Hematopoietic multipotent progenitor cell (in vitro differentiated cells): ENCODE data around the gene PDLIM5. TPM values are rescaled to one million over a fixed set of nuclear protein-coding genes. Genes with fewer than 3 reads are reported as not detected.

ENCODE experiments used
- DNase-seq, 3 donors: peaks; one replicate each; pipeline ENCODE4 v3.0.0-alpha.2; 2011 to 2015; ENCODE audit warnings: low read depth in 2 of 3, low spot score in 2 of 3
- total RNA-seq: library from RNA; depleted of rRNA; stranded (reverse); fragments of >200 nt; gene quantifications from one replicate; pipeline ENCODE4 v1.2.3, GENCODE V29; 2012

PDLIM5 gene
- total RNA-seq, 1 donor, result 43.6 TPM

GRCh38 chr4:94420356-94420755 lies 31.4 kb upstream of the PDLIM5 start:
- DNase-seq, result no peak

DNA sequence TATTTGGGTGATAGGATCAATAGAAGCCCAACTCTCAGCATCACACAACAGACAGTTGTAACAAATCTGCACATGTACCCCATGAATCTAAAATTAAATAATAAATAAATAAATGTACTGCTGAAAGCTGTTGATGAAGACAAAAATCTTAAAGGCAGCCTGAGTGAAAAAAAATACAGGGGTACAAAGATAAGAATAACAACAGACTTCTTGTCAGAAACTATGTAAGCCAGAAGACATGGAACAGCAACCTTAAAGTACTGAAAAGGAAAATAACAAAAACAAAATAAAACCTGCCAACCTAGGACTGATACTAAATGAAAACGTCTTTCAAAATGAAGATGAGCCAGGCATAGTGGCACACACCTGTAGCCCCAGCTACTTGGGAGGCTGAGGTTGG lies 25.0 kb upstream of the PDLIM5 start:
- peak in 1 of 3 donors; percentile 21 for DNase-seq

DNA sequence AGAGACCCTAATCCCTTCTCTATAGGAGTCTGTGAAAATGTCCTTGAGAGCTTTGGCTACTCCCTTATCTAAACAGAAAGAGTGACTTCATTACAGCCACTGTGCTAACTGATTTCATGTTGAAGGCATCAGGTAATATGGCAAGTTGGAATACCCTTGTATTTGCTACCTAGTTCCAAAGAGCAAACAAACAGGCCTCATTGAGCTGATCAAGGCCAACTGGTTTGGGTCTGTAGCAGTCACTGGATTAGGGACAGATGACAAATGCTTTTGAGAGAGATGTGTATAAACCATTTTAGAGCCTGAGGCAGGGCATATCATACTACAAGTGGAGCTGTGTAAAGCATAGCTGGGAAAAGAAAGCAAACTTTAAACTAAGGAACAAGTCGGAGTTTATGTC lies 22.9 kb upstream of the PDLIM5 start:
- DNase-seq, result no peak

GRCh38 chr4:94430406-94430805 lies 21.3 kb upstream of the PDLIM5 start:
- no peak for DNase-seq

DNA sequence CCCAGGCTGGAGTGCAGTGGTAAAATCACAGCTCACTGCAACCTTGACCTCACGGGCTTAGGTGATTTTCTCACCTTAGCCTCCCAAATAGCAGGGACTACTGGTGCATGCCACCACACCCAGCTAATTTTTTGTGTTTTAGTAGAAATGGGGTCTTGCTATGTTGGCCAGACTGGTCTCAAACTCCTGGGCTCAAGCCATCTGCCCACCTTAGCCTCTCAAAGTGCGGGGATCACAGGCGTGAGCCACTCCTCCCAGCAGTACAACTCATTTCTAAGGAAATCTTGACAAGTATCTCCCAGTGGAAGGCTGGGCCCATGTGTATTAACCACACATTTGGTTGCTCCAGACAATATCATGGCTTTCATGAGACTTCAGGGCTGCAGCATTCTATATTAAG lies 20.4 kb upstream of the PDLIM5 start:
- no peak for DNase-seq

DNA sequence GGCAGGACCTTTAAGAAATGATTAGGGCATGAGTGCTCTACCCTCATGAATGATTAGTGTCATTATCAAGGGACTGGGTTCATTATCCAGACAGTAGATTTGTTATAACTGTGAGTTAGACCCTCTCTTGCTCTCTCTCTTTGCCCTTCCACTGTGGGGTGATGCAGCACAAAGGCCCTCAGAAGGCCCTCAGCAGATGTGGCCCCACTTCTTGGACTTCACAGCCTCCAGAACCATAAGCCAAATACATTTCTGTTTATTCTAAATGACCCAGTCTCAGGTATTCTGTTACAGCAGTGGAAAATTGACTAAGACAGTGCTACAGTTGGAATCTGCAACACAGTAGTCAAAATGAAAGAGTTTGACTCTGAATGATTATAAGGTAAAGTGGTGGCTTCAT lies 17.2 kb upstream of the PDLIM5 start:
- DNase-seq, result no peak

- DNase-seq, result no peak
These were observed 15.9 kb upstream of the PDLIM5 start for GRCh38 chr4:94435874-94436273.

DNA sequence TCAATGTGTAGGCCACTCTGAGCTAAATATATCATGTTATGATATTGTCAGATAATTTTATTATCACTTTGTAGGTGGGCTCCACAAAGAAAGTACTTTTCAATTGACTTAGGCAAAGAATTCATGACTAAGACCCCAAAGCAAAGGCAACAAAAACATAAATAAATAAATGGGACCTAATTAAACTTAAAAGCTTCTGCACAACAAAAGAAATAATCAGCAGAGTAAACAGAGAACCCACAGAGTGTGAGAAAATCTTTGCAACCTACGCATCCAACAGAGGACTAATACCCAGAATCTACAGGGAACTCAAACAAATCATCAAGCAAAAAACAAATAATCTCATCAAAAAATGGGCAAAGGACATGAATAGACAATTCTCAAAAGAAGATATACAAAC lies 15.2 kb upstream of the PDLIM5 start:
- DNase-seq, result no peak

GRCh38 chr4:94439606-94440005 lies 12.1 kb upstream of the PDLIM5 start:
- DNase-seq, result no peak

DNA sequence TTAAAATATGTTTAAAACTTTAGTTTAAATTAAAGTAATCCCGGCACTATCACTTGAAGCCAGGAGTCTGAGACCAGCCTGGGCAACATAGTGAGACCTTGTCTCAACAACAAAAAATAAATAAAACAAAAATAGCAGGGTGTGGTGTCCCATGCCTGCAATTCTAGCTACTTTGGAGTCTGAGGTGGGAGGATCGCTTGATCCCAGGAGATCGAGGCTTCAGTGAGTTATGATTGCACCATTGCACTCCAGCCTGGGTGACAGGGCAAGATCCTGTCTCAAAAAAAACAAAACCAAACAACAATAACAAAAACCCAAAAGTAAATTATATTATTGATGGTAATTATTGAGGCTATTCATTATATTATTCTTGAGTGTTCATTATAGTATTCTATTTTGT lies 9.9 kb upstream of the PDLIM5 start:
- DNase-seq, result no peak

- DNase-seq, result no peak
These were observed 9.5 kb upstream of the PDLIM5 start for GRCh38 chr4:94442251-94442650.

GRCh38 chr4:94446386-94446785 lies 5.4 kb upstream of the PDLIM5 start:
- DNase-seq, result no peak

GRCh38 chr4:94447754-94448411 lies 3.9 kb upstream of the PDLIM5 start:
- DNase-seq, result no peak

DNA sequence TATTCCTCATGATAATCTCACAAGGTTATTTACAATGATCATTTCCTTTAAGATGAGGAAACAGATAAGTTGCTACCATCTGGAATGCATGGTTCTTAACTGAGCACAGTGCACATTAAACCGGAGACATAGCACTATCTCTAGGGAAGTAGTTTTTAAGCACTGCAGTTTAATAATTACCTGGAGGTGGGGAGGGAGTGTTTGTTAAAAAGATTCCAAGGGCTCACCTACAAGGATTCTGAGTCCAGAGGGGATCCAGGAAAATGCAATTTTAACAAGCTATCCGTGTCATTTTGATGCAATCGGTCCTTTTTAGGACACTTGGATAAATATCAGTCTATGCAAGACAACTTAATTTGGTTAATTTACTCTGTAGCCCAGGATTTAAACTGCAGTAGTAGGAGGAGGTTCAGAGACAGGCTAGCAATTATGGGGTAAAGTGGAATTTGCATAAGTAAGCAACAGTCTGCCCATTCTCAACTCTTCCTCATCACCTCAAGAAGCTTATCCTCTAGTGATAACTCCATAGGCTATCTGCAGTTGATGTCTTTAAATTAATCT lies 2.8 kb upstream of the PDLIM5 start:
- DNase-seq, result no peak

GRCh38 chr4:94451051-94451694 lies 569 bp upstream of the PDLIM5 start:
- no peak for DNase-seq

GRCh38 chr4:94452476-94453371 lies 982 bp downstream of the PDLIM5 start:
- DNase-seq, result peak in 1 of 3 donors; percentile 12

GRCh38 chr4:94453391-94453963 lies 1.7 kb downstream of the PDLIM5 start:
- DNase-seq, result no peak

DNA sequence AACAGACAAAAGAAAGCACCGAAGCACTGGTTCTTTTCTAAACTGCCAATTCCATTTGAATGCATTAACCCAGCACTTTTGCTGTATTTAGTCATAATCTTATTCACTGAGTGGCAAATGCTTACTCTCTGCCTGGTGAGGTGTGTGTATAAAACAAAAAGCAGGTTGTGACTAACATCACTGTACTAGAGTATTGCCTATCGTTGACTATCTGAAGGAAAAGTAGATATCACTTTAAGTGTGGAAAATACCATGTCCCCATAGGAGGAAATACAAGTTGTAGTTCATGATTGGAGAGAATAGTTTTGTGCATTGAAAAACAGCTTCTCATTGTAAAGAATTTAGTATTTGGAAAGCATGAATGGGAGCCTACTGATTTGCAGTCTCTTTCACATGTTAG lies 2.7 kb downstream of the PDLIM5 start:
- DNase-seq, result no peak

DNA sequence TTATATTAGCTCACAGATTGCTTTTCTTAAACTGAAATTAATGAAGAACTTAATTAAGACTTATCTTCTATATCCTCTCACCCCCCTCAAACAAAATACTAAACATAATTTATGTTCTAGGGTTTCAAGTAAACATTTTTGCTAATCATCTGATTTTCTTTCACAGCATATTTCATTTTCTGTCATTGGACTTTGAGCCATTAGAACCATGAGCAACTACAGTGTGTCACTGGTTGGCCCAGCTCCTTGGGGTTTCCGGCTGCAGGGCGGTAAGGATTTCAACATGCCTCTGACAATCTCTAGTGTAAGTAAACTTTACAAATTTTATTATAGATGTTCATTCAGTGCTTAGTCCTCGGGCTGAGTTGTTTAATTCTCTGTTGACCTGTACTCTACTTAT lies 3.3 kb downstream of the PDLIM5 start:
- no peak for DNase-seq

DNA sequence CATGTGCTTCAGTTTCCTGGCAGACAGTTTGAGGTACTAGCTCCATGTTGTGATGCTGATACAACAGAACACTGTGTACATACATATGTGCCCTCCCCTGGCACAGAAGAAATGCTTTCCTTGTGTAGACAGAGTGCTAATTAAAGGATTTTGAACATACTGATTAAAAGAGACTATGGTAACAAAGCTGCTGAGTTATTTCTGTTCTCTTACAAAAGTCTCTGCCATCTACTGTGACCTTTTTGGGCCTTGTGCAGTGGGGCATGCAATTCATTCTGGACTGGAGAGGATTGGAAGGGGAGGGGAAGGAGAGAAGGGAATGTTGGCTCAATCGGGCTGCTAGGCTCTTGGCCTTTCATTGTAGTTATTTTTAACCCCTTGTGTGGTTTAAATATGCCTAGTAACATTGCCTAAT lies 6.0 kb downstream of the PDLIM5 start:
- no peak for DNase-seq

DNA sequence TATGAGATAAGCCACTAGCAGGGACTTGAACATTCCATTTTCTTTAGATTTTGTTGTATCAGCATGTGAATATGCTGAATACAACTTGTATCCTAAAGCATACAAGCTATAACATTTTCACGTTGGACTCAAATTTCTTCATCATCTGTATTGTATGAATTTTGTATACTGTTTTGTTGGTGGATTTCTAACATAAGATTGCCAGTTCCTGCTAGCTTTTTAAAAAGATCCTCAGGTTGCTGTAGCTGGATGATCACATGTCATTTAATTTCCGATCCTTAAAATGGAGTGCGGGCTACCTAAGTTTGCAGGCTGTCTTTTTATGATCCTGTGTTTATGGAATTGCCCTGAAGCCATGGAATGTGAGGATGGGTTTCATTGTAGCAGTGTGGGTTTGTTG lies 6.9 kb downstream of the PDLIM5 start:
- DNase-seq, result no peak
